Measurements from ENCODE around the gene LRPAP1.

- TF ChIP-seq CTCF (IDR thresholded peaks at IDR 0.05) (no peak), POLR2A (IDR thresholded peaks at IDR 0.05) (no peak)
Measured at GRCh38 chr4:3529363-3529762, 2.9 kb downstream of the LRPAP1 start.

Data from esophagus squamous epithelium (tissue), 4 donors.